PC-9 (cell line): ENCODE results near the gene MRPS27.

ENCODE experiments used
- CTCF ChIP-seq: fragments of 200-600 bp; sonication (generic); conservative IDR thresholded peaks from 2 replicates; pipeline ENCODE4 v1.6.1; 2017; ENCODE audit warnings: mixed run types, antibody characterized with exemption, mild to moderate bottlenecking, moderate library complexity
- EZH2 ChIP-seq: fragments of 200-600 bp; sonication (generic); IDR thresholded peaks from 2 replicates; pipeline ENCODE4 v1.8.0; 2017; ENCODE audit warnings: antibody characterized with exemption, low read depth

- TF ChIP-seq CTCF (no peak), EZH2 (no peak)
Observed at GRCh38 chr5:72206160-72206559, 113.9 kb downstream of the MRPS27 start.
